Suprapubic skin (tissue), 4 donors: ENCODE data around the gene NSMCE1.

Experiments
- EP300 ChIP-seq: sonication (generic); formaldehyde crosslinking; IDR thresholded peaks from one replicate; pipeline ENCODE4 v1.6.1; 2017; ENCODE audit warnings: antibody characterized with exemption
- POLR2A ChIP-seq, 2 donors: fragments of 450-650 bp; IDR thresholded peaks; one replicate each; pipeline ENCODE4 v1.6.1; 2017; ENCODE audit warnings: antibody characterized with exemption in 2 of 2, mild to moderate bottlenecking in 2 of 2, moderate library complexity in 2 of 2
- POLR2AphosphoS5 ChIP-seq, 3 donors: sonication (generic); formaldehyde crosslinking; IDR thresholded peaks; one replicate each; pipeline ENCODE4 v1.6.1; 2017; ENCODE audit warnings: antibody characterized with exemption in 3 of 3
- TF ChIP-seq, protein P1 (sequence below), 2 donors: fragments of 200-600 bp in 1 of 2; fragments of 450-650 bp in 1 of 2; sonication (generic) in 1 of 2; IDR thresholded peaks; one replicate each; pipeline ENCODE4 v1.5.1; 2016 to 2019; ENCODE audit warnings: antibody characterized with exemption in 2 of 2, mild to moderate bottlenecking in 1 of 2, moderate library complexity in 1 of 2

DNA sequence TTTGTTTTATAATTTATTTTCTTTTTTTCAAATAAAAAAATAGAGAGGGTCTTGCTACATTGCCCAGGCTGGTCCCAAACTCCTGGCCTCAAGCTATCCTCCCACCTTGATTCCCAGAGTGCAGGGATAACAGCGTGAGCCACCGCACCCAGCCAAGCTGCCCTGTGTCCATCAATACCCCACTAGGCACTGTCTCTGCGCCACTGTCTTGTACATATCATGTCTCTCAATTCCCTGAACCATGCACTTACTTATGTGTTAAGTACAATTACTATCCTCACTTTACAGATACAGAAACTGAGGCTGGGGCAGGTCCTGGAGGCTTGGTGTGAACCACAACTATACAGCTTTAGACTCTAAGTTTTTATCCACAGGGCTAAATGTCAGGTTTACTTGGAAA lies 11.7 kb downstream of the NSMCE1 start:
- TF ChIP-seq, protein P1, sequence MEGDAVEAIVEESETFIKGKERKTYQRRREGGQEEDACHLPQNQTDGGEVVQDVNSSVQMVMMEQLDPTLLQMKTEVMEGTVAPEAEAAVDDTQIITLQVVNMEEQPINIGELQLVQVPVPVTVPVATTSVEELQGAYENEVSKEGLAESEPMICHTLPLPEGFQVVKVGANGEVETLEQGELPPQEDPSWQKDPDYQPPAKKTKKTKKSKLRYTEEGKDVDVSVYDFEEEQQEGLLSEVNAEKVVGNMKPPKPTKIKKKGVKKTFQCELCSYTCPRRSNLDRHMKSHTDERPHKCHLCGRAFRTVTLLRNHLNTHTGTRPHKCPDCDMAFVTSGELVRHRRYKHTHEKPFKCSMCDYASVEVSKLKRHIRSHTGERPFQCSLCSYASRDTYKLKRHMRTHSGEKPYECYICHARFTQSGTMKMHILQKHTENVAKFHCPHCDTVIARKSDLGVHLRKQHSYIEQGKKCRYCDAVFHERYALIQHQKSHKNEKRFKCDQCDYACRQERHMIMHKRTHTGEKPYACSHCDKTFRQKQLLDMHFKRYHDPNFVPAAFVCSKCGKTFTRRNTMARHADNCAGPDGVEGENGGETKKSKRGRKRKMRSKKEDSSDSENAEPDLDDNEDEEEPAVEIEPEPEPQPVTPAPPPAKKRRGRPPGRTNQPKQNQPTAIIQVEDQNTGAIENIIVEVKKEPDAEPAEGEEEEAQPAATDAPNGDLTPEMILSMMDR (IDR thresholded peaks at IDR 0.05): no peak
- TF ChIP-seq POLR2A (IDR thresholded peaks at IDR 0.05): no peak
- no peak for TF ChIP-seq POLR2AphosphoS5 (IDR thresholded peaks at IDR 0.05)
- TF ChIP-seq EP300: no peak
